NT2/D1 (cell line): Measurements from ENCODE around the gene TFPI.

Experiments
- SUZ12 ChIP-seq: IDR thresholded peaks from 2 replicates; pipeline ENCODE4 v1.6.1; 2011; ENCODE audit not compliant: insufficient read length, insufficient read depth; ENCODE audit errors: extremely low read depth
- ZNF274 ChIP-seq: IDR thresholded peaks from 2 replicates; pipeline ENCODE4 v1.6.1; 2011; ENCODE audit warnings: mild to moderate bottlenecking, low read depth, low read length

DNA sequence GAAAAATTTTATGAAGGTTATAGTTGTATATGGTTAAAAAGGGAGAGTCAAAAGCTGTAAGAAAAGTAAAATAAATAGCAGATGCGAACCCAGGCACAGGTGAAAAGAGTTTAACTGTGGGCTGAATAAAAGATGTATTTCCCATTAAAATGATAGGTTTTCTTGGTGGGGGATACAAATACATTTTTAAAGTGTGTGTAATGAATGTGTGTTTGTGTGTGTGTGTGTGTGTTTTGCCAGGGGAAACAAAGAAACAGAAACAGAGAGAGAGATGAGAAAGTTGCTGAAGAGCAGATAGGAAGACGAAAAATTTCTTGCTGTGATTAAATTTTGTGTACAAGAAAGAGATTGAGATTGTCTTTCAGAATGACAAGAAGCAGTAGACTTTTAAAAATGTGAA lies 12.1 kb downstream of the TFPI start:
- TF ChIP-seq ZNF274 = no peak
- TF ChIP-seq SUZ12 = no peak
